ENCODE measurements around the gene SELENOK.

SELENOK gene

GRCh38 chr3:53865732-53866499, 25.7 kb downstream of the SELENOK start:
- DNase-seq (ENCODE audit: extremely low read depth, low read depth), result no peak
- no peak overlapping the region for H3K4me3 ChIP-seq (replicated peaks; ENCODE audit: low read depth, low read length)
- no peak for TF ChIP-seq CTCF (IDR thresholded peaks at IDR 0.05; ENCODE audit: low read depth, low read length, missing control alignments)

GRCh38 chr3:53863145-53863544, 28.5 kb downstream of the SELENOK start:
- TF ChIP-seq CTCF (IDR thresholded peaks at IDR 0.05; ENCODE audit: low read depth, low read length, missing control alignments), result no peak
- no peak overlapping the region for H3K4me3 ChIP-seq (replicated peaks; ENCODE audit: low read depth, low read length)
- DNase-seq (ENCODE audit: extremely low read depth, low read depth), result no peak

DNA sequence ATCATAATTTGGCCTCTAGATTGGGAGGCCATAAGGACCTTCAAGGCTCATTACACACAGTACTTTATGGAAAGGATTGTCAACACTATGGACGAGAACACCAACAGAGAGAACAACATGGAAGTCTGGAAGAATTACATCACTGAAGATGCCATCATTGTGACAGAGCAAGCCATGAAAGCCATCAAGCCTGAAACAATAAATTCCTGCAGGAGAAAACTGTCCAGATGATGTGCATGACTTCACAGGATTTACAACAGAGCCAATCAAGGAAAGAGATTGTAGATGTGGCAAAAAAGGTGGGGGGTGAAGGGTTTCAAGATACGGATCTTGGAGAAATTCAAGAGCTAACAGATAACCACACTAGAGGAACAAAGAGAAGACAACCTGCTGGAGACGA, 29.4 kb downstream of the SELENOK start:
- H3K4me3 ChIP-seq (replicated peaks; ENCODE audit: low read depth, low read length), result no peak overlapping the region
- no peak for DNase-seq (ENCODE audit: extremely low read depth, low read depth)
- TF ChIP-seq CTCF (IDR thresholded peaks at IDR 0.05; ENCODE audit: low read depth, low read length, missing control alignments), result no peak

- H3K4me3 ChIP-seq (replicated peaks; ENCODE audit: low read depth, low read length), result no peak overlapping the region
- no peak for DNase-seq (ENCODE audit: extremely low read depth, low read depth)
- no peak for TF ChIP-seq CTCF (IDR thresholded peaks at IDR 0.05; ENCODE audit: low read depth, low read length, missing control alignments)
Measured at GRCh38 chr3:53860196-53860595, 31.5 kb downstream of the SELENOK start.

- no peak for DNase-seq (ENCODE audit: extremely low read depth, low read depth)
- no peak overlapping the region for H3K4me3 ChIP-seq (replicated peaks; ENCODE audit: low read depth, low read length)
- TF ChIP-seq CTCF (IDR thresholded peaks at IDR 0.05; ENCODE audit: low read depth, low read length, missing control alignments), result no peak
Measured at GRCh38 chr3:53859178-53859577, 32.5 kb downstream of the SELENOK start.

DNA sequence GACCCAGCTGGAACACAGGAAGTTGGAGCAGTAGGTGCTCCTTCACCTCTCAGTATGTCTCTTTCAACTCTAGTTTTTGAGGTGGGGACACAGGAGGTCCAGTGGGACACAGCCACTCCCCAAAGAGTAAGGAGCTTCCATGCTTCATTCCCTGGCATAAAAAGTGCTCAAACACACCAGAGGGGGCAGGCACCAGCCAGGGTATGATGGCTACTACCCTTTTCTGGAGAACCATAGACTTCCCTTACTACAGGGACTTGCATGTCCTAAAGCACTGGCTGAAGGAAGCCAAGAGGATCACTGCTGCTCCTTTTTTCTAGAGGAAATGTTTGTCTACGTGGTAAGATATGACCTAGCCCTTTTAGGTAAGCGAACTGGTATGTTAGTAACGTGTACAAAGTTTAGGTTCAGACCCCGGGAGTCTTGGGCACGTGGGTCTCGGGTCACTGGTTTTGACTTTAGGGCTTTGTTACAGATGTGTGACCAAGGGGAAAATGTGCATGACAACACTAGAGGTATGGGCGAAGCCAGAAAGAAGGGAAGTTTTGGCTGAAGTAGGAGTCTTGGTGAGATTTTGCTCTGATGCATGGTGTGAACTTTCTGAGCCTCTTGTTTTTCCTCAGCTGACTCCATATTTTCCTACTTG, 33.4 kb downstream of the SELENOK start:
- TF ChIP-seq CTCF (IDR thresholded peaks at IDR 0.05; ENCODE audit: low read depth, low read length, missing control alignments), result no peak

More for the DNA sequence above, 33.4 kb downstream of the SELENOK start:
- no peak overlapping the region for H3K4me3 ChIP-seq (replicated peaks; ENCODE audit: low read depth, low read length)
- no peak for DNase-seq (ENCODE audit: extremely low read depth, low read depth)

All from HFF-Myc (cell line).